IPS-20b (cell line): Measurements from ENCODE around the gene CROCC2.

Experiments
- H3K27ac ChIP-seq: one replicate; pipeline ENCODE4 v1.5.1; 2013; ENCODE audit warnings: low read length
- H3K27me3 ChIP-seq: 2 replicates; pipeline ENCODE4 v1.6.1; 2013; ENCODE audit warnings: mild to moderate bottlenecking, low read length, inconsistent platforms; ENCODE audit not compliant: insufficient read depth
- H3K36me3 ChIP-seq: 2 replicates; pipeline ENCODE4 v1.6.1; 2013; ENCODE audit warnings: low read depth, mild to moderate bottlenecking, inconsistent platforms, low read length, moderate library complexity; ENCODE audit not compliant: insufficient read depth
- H3K4me1 ChIP-seq: 2 replicates; pipeline ENCODE4 v1.6.1; 2013; ENCODE audit warnings: mild to moderate bottlenecking, control low read depth, inconsistent platforms, low read length, moderate library complexity; ENCODE audit not compliant: insufficient read depth
- H3K4me3 ChIP-seq: 2 replicates; pipeline ENCODE4 v1.5.1; 2013; ENCODE audit warnings: mild to moderate bottlenecking, low read length, inconsistent platforms
- H3K9ac ChIP-seq: 2 replicates; pipeline ENCODE4 v1.6.1; 2013; ENCODE audit warnings: low read depth, mild to moderate bottlenecking, inconsistent platforms, low read length, moderate library complexity
- H3K9me3 ChIP-seq: 2 replicates; pipeline ENCODE4 v1.6.1; 2013; ENCODE audit warnings: mild to moderate bottlenecking, low read depth, low read length, inconsistent platforms; ENCODE audit not compliant: insufficient read depth

CROCC2 gene

GRCh38 chr2:241014764-241015163, 108.6 kb downstream of the CROCC2 start:
- Histone ChIP-seq H3K27ac (no peak overlapping the region), H3K9ac (no peak overlapping the region), H3K4me3 (no peak overlapping the region), H3K27me3 (no peaks in the 10 kb centered on the region), H3K9me3 (no peaks in the 10 kb centered on the region), H3K36me3 (no peaks in the 10 kb centered on the region), H3K4me1 (peaks cover 8% of the 10 kb centered on the region)

- no peak overlapping the region for H3K9ac ChIP-seq
- no peaks in the 10 kb centered on the region for H3K36me3 ChIP-seq
- H3K4me1 ChIP-seq, result peaks cover 3% of the 10 kb centered on the region
- H3K27ac ChIP-seq, result no peak overlapping the region
- no peaks in the 10 kb centered on the region for H3K9me3 ChIP-seq
- no peaks in the 10 kb centered on the region for H3K27me3 ChIP-seq
- no peak overlapping the region for H3K4me3 ChIP-seq
Measured at GRCh38 chr2:241015439-241015838, 109.3 kb downstream of the CROCC2 start.

- H3K4me3 ChIP-seq, result no peak overlapping the region
- H3K4me1 ChIP-seq, result no peaks in the 10 kb centered on the region
- H3K36me3 ChIP-seq, result no peaks in the 10 kb centered on the region
Measured at GRCh38 chr2:241017228-241017940, 111.2 kb downstream of the CROCC2 start.

DNA sequence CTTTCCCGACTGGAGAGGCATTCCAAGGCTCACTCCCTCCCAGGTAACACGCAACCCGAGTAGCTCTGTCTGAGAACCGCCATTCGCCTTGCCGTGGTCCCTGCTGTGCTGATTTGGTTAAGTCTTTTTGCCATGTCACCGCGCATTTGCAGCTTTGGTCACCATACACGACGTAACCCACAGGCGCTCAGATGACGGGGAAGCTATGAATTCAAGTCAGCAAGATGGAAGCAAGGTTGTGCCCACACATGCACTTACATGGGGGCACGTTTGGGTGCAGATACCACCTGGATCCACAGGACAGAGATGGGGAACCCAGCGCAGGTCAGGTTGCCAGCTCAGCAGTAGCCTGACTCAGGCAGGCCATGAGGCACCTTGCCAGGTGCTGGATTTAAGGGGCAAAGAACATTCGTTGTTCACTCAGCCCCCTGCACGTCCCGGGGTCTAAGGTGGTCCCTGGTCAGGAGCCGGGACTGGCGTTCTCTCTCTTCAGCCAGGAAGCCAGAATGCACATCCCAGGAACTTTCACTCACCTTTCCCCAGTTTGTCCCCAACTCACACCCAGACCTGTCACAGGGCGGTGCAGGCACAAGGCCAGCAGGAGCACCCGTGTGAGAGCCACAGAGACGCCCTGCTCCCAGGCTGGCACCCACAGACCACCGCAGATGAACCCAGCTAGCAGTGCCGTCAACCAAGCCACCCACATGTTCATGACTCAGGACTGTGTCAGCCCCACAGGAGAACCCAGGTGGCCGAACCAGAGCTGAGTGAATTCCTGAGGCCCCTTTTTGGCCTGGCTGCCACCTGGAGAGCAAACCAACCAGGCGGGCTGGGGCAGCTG, 112.1 kb downstream of the CROCC2 start:
- H3K9me3 ChIP-seq, result peaks cover 5% of the 10 kb centered on the region; the same call in 1 of the 2 replicates
- H3K4me1 ChIP-seq, result no peaks in the 10 kb centered on the region
- no peak overlapping the region for H3K4me3 ChIP-seq
- H3K27me3 ChIP-seq, result no peaks in the 10 kb centered on the region
- no peak overlapping the region for H3K27ac ChIP-seq
- H3K36me3 ChIP-seq, result no peaks in the 10 kb centered on the region
- H3K9ac ChIP-seq, result no peak overlapping the region

More at GRCh38 chr2:241017228-241017940, 111.2 kb downstream of the CROCC2 start:
- H3K27ac ChIP-seq, result no peak overlapping the region
- no peaks in the 10 kb centered on the region for H3K27me3 ChIP-seq
- H3K9ac ChIP-seq, result no peak overlapping the region
- peaks cover 3% of the 10 kb centered on the region; the same call in 1 of the 2 replicates for H3K9me3 ChIP-seq

GRCh38 chr2:241019441-241020139, 113.5 kb downstream of the CROCC2 start:
- Histone ChIP-seq H3K4me3 (no peak overlapping the region), H3K9ac (no peak overlapping the region), H3K27me3 (no peaks in the 10 kb centered on the region), H3K9me3 (peaks cover 5% of the 10 kb centered on the region), H3K4me1 (no peaks in the 10 kb centered on the region), H3K36me3 (no peaks in the 10 kb centered on the region), H3K27ac (no peak overlapping the region)

- no peaks in the 10 kb centered on the region for H3K4me1 ChIP-seq
- H3K36me3 ChIP-seq, result no peaks in the 10 kb centered on the region
- peaks cover 10% of the 10 kb centered on the region for H3K9me3 ChIP-seq
- H3K27me3 ChIP-seq, result no peaks in the 10 kb centered on the region
- no peak overlapping the region for H3K27ac ChIP-seq
- no peak overlapping the region for H3K9ac ChIP-seq
- no peak overlapping the region for H3K4me3 ChIP-seq
Measured at GRCh38 chr2:241020201-241020600, 114.1 kb downstream of the CROCC2 start.

DNA sequence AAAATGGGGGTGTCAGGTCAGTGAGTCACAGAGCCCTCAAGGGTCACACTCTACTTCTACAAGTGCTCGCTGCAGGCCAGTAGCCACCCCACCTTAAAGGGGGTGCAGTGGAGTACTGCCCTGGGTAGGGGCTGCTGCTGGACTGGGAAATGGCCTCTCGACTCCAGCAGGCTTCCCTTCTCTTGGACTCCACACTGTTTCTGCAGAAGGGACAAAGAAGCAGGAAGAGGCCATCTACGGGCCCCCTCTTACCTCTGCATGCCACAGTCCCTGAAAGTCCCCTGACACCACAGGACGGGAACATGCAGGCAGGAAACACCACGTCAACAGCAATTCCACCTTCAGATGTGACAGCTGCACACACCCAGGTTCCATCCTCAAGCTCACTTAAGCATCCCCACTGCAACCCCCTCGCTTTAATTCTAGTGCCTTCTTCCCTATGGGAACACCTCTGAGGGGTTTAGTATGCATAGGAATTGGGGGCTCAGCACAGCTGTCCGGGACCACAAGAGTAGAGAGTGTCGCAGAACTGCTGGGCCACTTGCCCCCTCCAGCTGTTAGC, 114.6 kb downstream of the CROCC2 start:
- no peak overlapping the region for H3K9ac ChIP-seq
- peaks cover 15% of the 10 kb centered on the region for H3K9me3 ChIP-seq
- no peak overlapping the region for H3K4me3 ChIP-seq
- H3K27ac ChIP-seq, result no peak overlapping the region
- no peaks in the 10 kb centered on the region for H3K4me1 ChIP-seq
- H3K27me3 ChIP-seq, result no peaks in the 10 kb centered on the region
- no peaks in the 10 kb centered on the region for H3K36me3 ChIP-seq

- Histone ChIP-seq H3K4me3 (no peak overlapping the region), H3K36me3 (no peaks in the 10 kb centered on the region), H3K9ac (no peak overlapping the region), H3K27me3 (no peaks in the 10 kb centered on the region), H3K27ac (no peak overlapping the region), H3K4me1 (no peaks in the 10 kb centered on the region), H3K9me3 (peaks cover 26% of the 10 kb centered on the region)
Measured at GRCh38 chr2:241025639-241026038, 119.5 kb downstream of the CROCC2 start.

GRCh38 chr2:241029599-241030332, 123.6 kb downstream of the CROCC2 start:
- peaks cover 19% of the 10 kb centered on the region for H3K9me3 ChIP-seq
- H3K27me3 ChIP-seq, result peaks cover 4% of the 10 kb centered on the region
- H3K36me3 ChIP-seq, result no peaks in the 10 kb centered on the region
- H3K4me3 ChIP-seq, result no peak overlapping the region
- no peaks in the 10 kb centered on the region for H3K4me1 ChIP-seq
- H3K27ac ChIP-seq, result no peak overlapping the region
- H3K9ac ChIP-seq, result no peak overlapping the region

DNA sequence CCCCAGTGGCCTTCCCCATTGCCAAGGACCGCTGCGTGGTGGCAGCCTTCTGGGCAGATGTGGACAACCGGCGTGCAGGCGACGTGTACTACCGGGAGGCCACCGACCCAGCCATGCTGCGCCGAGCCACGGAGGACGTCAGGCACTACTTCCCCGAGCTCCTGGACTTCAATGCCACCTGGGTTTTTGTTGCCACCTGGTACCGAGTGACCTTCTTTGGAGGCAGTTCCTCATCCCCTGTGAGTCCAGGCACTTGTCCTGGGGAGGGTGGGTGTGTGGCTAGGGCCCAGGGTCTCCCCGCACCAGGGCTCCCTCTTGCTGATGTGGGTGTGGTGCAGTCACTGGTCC, 124.2 kb downstream of the CROCC2 start:
- Histone ChIP-seq H3K27ac (no peak overlapping the region), H3K9ac (no peak overlapping the region), H3K27me3 (peaks cover 9% of the 10 kb centered on the region), H3K4me1 (no peaks in the 10 kb centered on the region), H3K9me3 (peaks cover 15% of the 10 kb centered on the region), H3K4me3 (no peak overlapping the region), H3K36me3 (no peaks in the 10 kb centered on the region)

- Histone ChIP-seq H3K27me3 (peaks cover 11% of the 10 kb centered on the region), H3K4me1 (no peaks in the 10 kb centered on the region), H3K4me3 (no peak overlapping the region), H3K9ac (no peak overlapping the region), H3K27ac (no peak overlapping the region), H3K36me3 (no peaks in the 10 kb centered on the region), H3K9me3 (peaks cover 9% of the 10 kb centered on the region)
Measured at GRCh38 chr2:241030883-241031282, 124.7 kb downstream of the CROCC2 start.
